Activated CD4-positive, alpha-beta T cell treated with anti-CD3 and anti-CD28 coated beads, Interleukin-2, amount 10 ng/mL, durations not matched to agents 7 days and 5 days (primary cell): ENCODE measurements around the gene IARS1. TPM values are rescaled to one million over a fixed set of nuclear protein-coding genes. Genes with fewer than 3 reads are reported as not detected.

Experiments
- CTCF ChIA-PET: fragments of 350-600 bp; sonication (Branson Sonifier 250); formaldehyde crosslinking; loops from one replicate; lab custom pipeline; 2021; ENCODE audit warnings: antibody characterized with exemption; lab: Charles Lee
- POLR2A ChIA-PET: fragments of 350-600 bp; sonication (Branson Sonifier 250); formaldehyde crosslinking; loops from one replicate; lab custom pipeline; 2021; ENCODE audit warnings: antibody characterized with exemption; lab: Charles Lee
- DNase-seq: peaks from one replicate; pipeline ENCODE4 v3.0.0-alpha.2; 2020
- H3K27ac Mint-ChIP-seq: one replicate; pipeline ENCODE4 v1.8.0; 2021; ENCODE audit warnings: mild to moderate bottlenecking, moderate library complexity, mixed read lengths
- H3K27me3 Mint-ChIP-seq: one replicate; pipeline ENCODE4 v1.8.0; 2021; ENCODE audit warnings: mixed read lengths
- H3K36me3 Mint-ChIP-seq: one replicate; pipeline ENCODE4 v1.8.0; 2021; ENCODE audit warnings: low read depth, mixed read lengths
- H3K4me1 Mint-ChIP-seq: one replicate; pipeline ENCODE4 v1.8.0; 2021; ENCODE audit warnings: mixed read lengths
- H3K4me3 Mint-ChIP-seq: one replicate; pipeline ENCODE4 v1.8.0; 2021; ENCODE audit warnings: mild to moderate bottlenecking, moderate library complexity, mixed read lengths
- H3K9me3 Mint-ChIP-seq: one replicate; pipeline ENCODE4 v1.8.0; 2021; ENCODE audit warnings: mixed read lengths
- microRNA-seq: library from miRNA; unstranded; fragments of <30 nt; microRNA quantifications from one replicate; pipeline ENCODE4 v1.2.0, GENCODE V29; 2021; ENCODE audit warnings: borderline microRNAs expressed, borderline replicate concordance
- total RNA-seq, 2 experiments: library from RNA; stranded (reverse); gene quantifications; one replicate each; pipeline ENCODE4 v1.2.3, GENCODE V29; 2021

The IARS1 gene
- total RNA-seq, 2 experiments from 2014 or later = 123 to 128 TPM

GRCh38 chr9:92257327-92257726 is 36.2 kb downstream of the IARS1 start:
- no peaks in the 10 kb centered on the region for H3K9me3 Mint-ChIP-seq
- H3K36me3 Mint-ChIP-seq = peaks cover 58% of the 10 kb centered on the region
- ChIA-PET CTCF (interaction anchor here (0.6 kb wide), 1 partner anchor 710 kb away, joined by 7 read pairs; no protein-coding TSS in a partner anchor), POLR2A (no interaction called here)
- no peak overlapping the region for H3K4me3 Mint-ChIP-seq
- no peaks in the 10 kb centered on the region for H3K4me1 Mint-ChIP-seq
- no peaks in the 10 kb centered on the region for H3K27me3 Mint-ChIP-seq
- peak overlapping the region; percentile 60 for H3K27ac Mint-ChIP-seq
- DNase-seq = no peak

DNA sequence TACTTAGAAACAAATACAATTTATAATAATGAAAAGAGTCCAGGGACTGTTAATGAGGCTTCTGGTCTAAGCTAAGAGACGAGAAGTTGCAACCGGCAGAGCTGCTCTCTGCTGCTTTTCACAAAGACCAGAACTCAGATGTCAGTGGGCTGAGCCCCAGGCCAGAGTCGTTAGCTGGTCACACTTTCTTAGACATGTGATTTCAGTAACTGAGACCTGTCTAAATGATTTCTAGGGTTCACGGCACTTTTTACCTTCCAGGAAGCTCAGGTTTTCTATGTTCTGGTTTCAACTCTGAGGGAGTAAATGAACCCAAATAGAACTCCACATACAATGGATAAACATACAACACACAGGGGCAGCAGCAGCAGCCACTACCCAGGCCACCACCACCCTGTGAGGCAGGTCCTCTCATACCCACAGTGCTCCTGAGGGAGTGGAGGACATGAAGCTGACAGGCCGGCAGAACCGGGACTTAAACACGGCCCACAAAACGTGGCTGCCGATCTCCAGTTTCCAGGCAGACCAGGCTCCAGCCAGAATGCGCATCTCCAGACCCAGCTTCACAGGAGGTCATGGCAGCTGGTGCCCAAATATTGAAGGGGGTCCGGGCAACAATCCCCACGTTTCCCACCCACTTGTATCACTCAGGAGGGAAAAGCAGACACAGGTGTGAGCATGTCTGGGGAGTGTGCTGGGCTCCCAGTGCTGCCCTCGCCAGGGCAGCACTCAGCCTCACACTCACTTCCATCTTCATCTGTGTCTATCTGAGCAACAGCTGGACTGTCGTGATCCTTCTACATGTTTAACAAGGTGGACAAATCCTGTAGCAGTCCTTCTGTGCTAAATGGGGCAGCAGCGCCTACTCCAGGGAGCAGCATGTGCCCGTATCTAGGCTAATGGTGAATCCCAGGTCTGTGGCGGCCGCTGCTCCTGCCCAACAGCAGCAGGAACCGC is 38.8 kb downstream of the IARS1 start:
- CTCF ChIA-PET = no interaction called here
- Mint-ChIP-seq H3K27ac (no peak overlapping the region), H3K27me3 (no peaks in the 10 kb centered on the region), H3K4me3 (no peak overlapping the region), H3K4me1 (no peaks in the 10 kb centered on the region), H3K36me3 (peaks cover 58% of the 10 kb centered on the region), H3K9me3 (no peaks in the 10 kb centered on the region)
- no peak for DNase-seq
- POLR2A ChIA-PET = no interaction called here

- no peaks in the 10 kb centered on the region for H3K27me3 Mint-ChIP-seq
- H3K4me3 Mint-ChIP-seq = no peak overlapping the region
- POLR2A ChIA-PET = no interaction called here
Measured at GRCh38 chr9:92253656-92254055, 39.8 kb downstream of the IARS1 start.

GRCh38 chr9:92247981-92248380 is 45.5 kb downstream of the IARS1 start:
- no peaks in the 10 kb centered on the region for H3K9me3 Mint-ChIP-seq
- H3K4me1 Mint-ChIP-seq = no peaks in the 10 kb centered on the region
- no peak for DNase-seq
- ChIA-PET POLR2A (no interaction called here), CTCF (no interaction called here)
- no peak overlapping the region for H3K27ac Mint-ChIP-seq
- no peaks in the 10 kb centered on the region for H3K27me3 Mint-ChIP-seq
- H3K4me3 Mint-ChIP-seq = no peak overlapping the region
- H3K36me3 Mint-ChIP-seq = peaks cover 67% of the 10 kb centered on the region

More at GRCh38 chr9:92253656-92254055, 39.8 kb downstream of the IARS1 start:
- Mint-ChIP-seq H3K9me3 (no peaks in the 10 kb centered on the region), H3K27ac (peak overlapping the region; percentile 25), H3K36me3 (peaks cover 57% of the 10 kb centered on the region), H3K4me1 (no peaks in the 10 kb centered on the region)
- CTCF ChIA-PET = no interaction called here
- DNase-seq = no peak

DNA sequence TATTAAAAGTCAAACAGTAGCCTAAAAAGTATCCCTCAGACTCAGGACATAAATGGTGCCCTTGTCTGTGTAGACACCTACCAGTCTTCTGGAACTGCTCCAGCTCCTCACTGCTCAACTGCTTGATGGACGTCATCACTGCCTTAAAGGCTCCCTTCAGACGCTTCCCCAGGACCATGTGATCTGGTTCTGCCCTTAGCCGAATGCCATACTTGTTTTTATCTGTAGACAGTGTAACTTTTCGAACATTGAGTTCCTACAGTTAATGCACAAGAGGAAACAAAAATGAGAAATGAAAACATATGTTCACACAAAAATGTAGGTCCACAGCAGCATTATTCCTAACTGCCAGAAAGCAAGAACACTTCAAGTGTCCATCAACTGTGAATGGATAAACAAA is 46.2 kb downstream of the IARS1 start:
- no peak for DNase-seq
- CTCF ChIA-PET = no interaction called here
- H3K4me3 Mint-ChIP-seq = no peak overlapping the region
- H3K27ac Mint-ChIP-seq = no peak overlapping the region
- H3K9me3 Mint-ChIP-seq = no peaks in the 10 kb centered on the region
- peaks cover 69% of the 10 kb centered on the region for H3K36me3 Mint-ChIP-seq
- no peaks in the 10 kb centered on the region for H3K4me1 Mint-ChIP-seq
- H3K27me3 Mint-ChIP-seq = no peaks in the 10 kb centered on the region
- POLR2A ChIA-PET = no interaction called here

- no peak for DNase-seq
- ChIA-PET POLR2A (no interaction called here), CTCF (no interaction called here)
- H3K36me3 Mint-ChIP-seq = peaks cover 73% of the 10 kb centered on the region
- H3K4me1 Mint-ChIP-seq = no peaks in the 10 kb centered on the region
- H3K9me3 Mint-ChIP-seq = no peaks in the 10 kb centered on the region
- no peak overlapping the region for H3K4me3 Mint-ChIP-seq
- H3K27ac Mint-ChIP-seq = no peak overlapping the region
- no peaks in the 10 kb centered on the region for H3K27me3 Mint-ChIP-seq
Measured at GRCh38 chr9:92245005-92245797, 48.3 kb downstream of the IARS1 start.

Small RNAs within 50 kb of the gene (microRNA-seq; reads per million reads assigned to microRNA genes)
- gene MIR3651 = 9.9 reads per million, percentile 40 among the genes with 10 or more reads in this experiment

Other genes starting within 250 kb of the IARS1 start
- gene SPTLC1, start 178.3 kb downstream of the IARS1 start, total RNA-seq = 10 to 100 TPM; 51.2 to 59.2 TPM
- 10 to 100 TPM; 58.0 to 73.0 TPM for gene NOL8, start 31.7 kb upstream of the IARS1 start, total RNA-seq
- 10 to 100 TPM; 23.3 to 31.6 TPM for gene CENPP, start 32.3 kb upstream of the IARS1 start, total RNA-seq
- gene OGN, start 110.9 kb upstream of the IARS1 start, total RNA-seq = under 1 TPM in 1 of 2 experiments, not detected in 1; 0.17 TPM
- gene OMD, start 130.8 kb upstream of the IARS1 start, total RNA-seq = not detected
- not detected for gene ASPN, start 188.8 kb upstream of the IARS1 start, total RNA-seq
- gene ECM2, start 242.3 kb upstream of the IARS1 start, total RNA-seq = not detected